CD4-positive, alpha-beta T cell (primary cell): ENCODE results near the gene SPRR1A. TPM values are rescaled to one million over a fixed set of nuclear protein-coding genes. Genes with fewer than 3 reads are reported as not detected.

Experiments used
- ATAC-seq: fragments of 200-7000 bp; cut with Tn5 transposase; one replicate; pipeline ENCODE4 v1.10.0; 2022; ENCODE audit warnings: mild to moderate bottlenecking; ENCODE audit not compliant: poor library complexity
- CTCF ChIA-PET: fragments of 350-600 bp; sonication (Branson Sonifier 250); formaldehyde crosslinking; loops from one replicate; lab custom pipeline; 2021; ENCODE audit warnings: antibody characterized with exemption, inconsistent platforms; lab: Charles Lee
- POLR2A ChIA-PET: fragments of 350-600 bp; sonication (Branson Sonifier 250); formaldehyde crosslinking; loops from one replicate; lab custom pipeline; 2021; ENCODE audit warnings: antibody characterized with exemption, inconsistent platforms; lab: Charles Lee
- DNase-seq, 14 experiments: peaks; one replicate each; pipeline ENCODE4 v3.0.0-alpha.2; 2013 to 2020; ENCODE audit warnings: mixed read lengths in 2 of 14
- H3K27ac ChIP-seq, 2 donors: one replicate each; pipeline versions ENCODE4 v1.5.1 to v1.7.0; 2013; ENCODE audit warnings: low read length in 2 of 2, low read depth in 1 of 2, mild to moderate bottlenecking in 1 of 2
- H3K27me3 ChIP-seq, 2 experiments: 1 replicate in 1 of 2; 2 replicates in 1 of 2; pipeline versions ENCODE4 v1.6.1 to v1.7.0; 2013; ENCODE audit warnings: low read length in 2 of 2, control low read depth in 1 of 2, mild to moderate bottlenecking in 1 of 2, moderate library complexity in 1 of 2; ENCODE audit not compliant: insufficient read depth in 2 of 2, control insufficient read depth in 1 of 2
- H3K36me3 ChIP-seq: one replicate; pipeline ENCODE4 v1.6.1; 2013; ENCODE audit warnings: low read length, control low read depth; ENCODE audit not compliant: insufficient read depth
- H3K4me1 ChIP-seq: one replicate; pipeline ENCODE4 v1.6.1; 2013; ENCODE audit warnings: low read length, control low read depth; ENCODE audit not compliant: insufficient read depth
- H3K4me3 ChIP-seq: one replicate; pipeline ENCODE4 v1.5.1; 2013; ENCODE audit warnings: mild to moderate bottlenecking, low read length, moderate library complexity
- H3K9me3 ChIP-seq, 2 experiments: 1 replicate in 1 of 2; 2 replicates in 1 of 2; pipeline versions ENCODE4 v1.6.1 to v1.7.0; 2013; ENCODE audit warnings: low read length in 2 of 2, mild to moderate bottlenecking in 2 of 2, control low read depth in 1 of 2, moderate library complexity in 1 of 2; ENCODE audit not compliant: control insufficient read depth in 1 of 2, insufficient read depth in 1 of 2
- H3K27ac Mint-ChIP-seq: one replicate; pipeline ENCODE4 v1.8.0; 2020; ENCODE audit warnings: mixed read lengths
- H3K27me3 Mint-ChIP-seq: one replicate; pipeline ENCODE4 v1.8.0; 2021; ENCODE audit warnings: mixed read lengths
- H3K36me3 Mint-ChIP-seq: one replicate; pipeline ENCODE4 v1.8.0; 2021; ENCODE audit warnings: low read depth, mixed read lengths
- H3K4me1 Mint-ChIP-seq: one replicate; pipeline ENCODE4 v1.8.0; 2021; ENCODE audit warnings: low read depth, mixed read lengths
- H3K4me3 Mint-ChIP-seq: one replicate; pipeline ENCODE4 v1.8.0; 2020; ENCODE audit warnings: mild to moderate bottlenecking, mixed read lengths
- H3K9me3 Mint-ChIP-seq: one replicate; pipeline ENCODE4 v1.8.0; 2020; ENCODE audit warnings: mixed read lengths
- CTCF ChIP-seq: fragments of 200-600 bp; IDR thresholded peaks from one replicate; pipeline ENCODE4 v1.8.0; 2022; ENCODE audit warnings: antibody characterized with exemption, mild to moderate bottlenecking
- intact Hi-C, 2 experiments: fragments of 100-400 bp; cut with DNase I in 1 of 2; cut with micrococcal nuclease in 1 of 2; formaldehyde crosslinking; loops; one replicate each; pipeline versions ENCODE4 v1.15.1 to v1.9.0; 2023 to 2025; cut with DNase I, micrococcal nuclease
- total RNA-seq, 174 experiments: library from RNA in 2 of 174; stranded (reverse) in 2 of 174; gene quantifications; one replicate each; pipeline ENCODE4 v1.2.3 and lab custom pipeline; 2021 to 2026

The SPRR1A gene
- total RNA-seq, 2 experiments from 2014 or later = not detected

GRCh38 chr1:152964536-152964935 lies 19.3 kb upstream of the SPRR1A start:
- ATAC-seq = no peak
- CTCF ChIA-PET = no interaction called here
- Mint-ChIP-seq H3K4me1 (no peaks in the 10 kb centered on the region), H3K4me3 (no peak overlapping the region), H3K9me3 (no peaks in the 10 kb centered on the region), H3K36me3 (no peaks in the 10 kb centered on the region), H3K27me3 (peaks cover 58% of the 10 kb centered on the region), H3K27ac (no peak overlapping the region)
- H3K4me3 ChIP-seq = no peak overlapping the region
- H3K9me3 ChIP-seq = peaks cover 0 to 6% of the 10 kb centered on the region in 2 experiments
- DNase-seq = no peak
- H3K27me3 ChIP-seq = peaks cover 0 to 10% of the 10 kb centered on the region in 2 experiments
- no peak for TF ChIP-seq CTCF
- no peaks in the 10 kb centered on the region for H3K4me1 ChIP-seq
- H3K36me3 ChIP-seq = no peaks in the 10 kb centered on the region
- intact Hi-C loops = no loop called here
- POLR2A ChIA-PET = no interaction called here
- H3K27ac ChIP-seq = no peak overlapping the region

- H3K27ac ChIP-seq = no peak overlapping the region
- POLR2A ChIA-PET = no interaction called here
- CTCF ChIA-PET = no interaction called here
- peaks cover 0 to 10% of the 10 kb centered on the region in 2 experiments for H3K27me3 ChIP-seq
- no peak overlapping the region for H3K27ac Mint-ChIP-seq
- H3K36me3 Mint-ChIP-seq = no peaks in the 10 kb centered on the region
- TF ChIP-seq CTCF = no peak
- ATAC-seq (no peak), DNase-seq (no peak)
- no peaks in the 10 kb centered on the region for H3K9me3 ChIP-seq
- H3K9me3 Mint-ChIP-seq = no peaks in the 10 kb centered on the region
- H3K36me3 ChIP-seq = no peaks in the 10 kb centered on the region
- peaks cover 51% of the 10 kb centered on the region for H3K27me3 Mint-ChIP-seq
- no peak overlapping the region for H3K4me3 Mint-ChIP-seq
- intact Hi-C loops = no loop called here
- no peaks in the 10 kb centered on the region for H3K4me1 ChIP-seq
- no peaks in the 10 kb centered on the region for H3K4me1 Mint-ChIP-seq
- H3K4me3 ChIP-seq = no peak overlapping the region
Measured at GRCh38 chr1:152965853-152966252, 18.0 kb upstream of the SPRR1A start.

GRCh38 chr1:152967201-152967600 lies 16.7 kb upstream of the SPRR1A start:
- Mint-ChIP-seq H3K36me3 (no peaks in the 10 kb centered on the region), H3K4me3 (no peak overlapping the region), H3K27ac (no peak overlapping the region), H3K27me3 (peaks cover 43% of the 10 kb centered on the region), H3K9me3 (no peaks in the 10 kb centered on the region), H3K4me1 (no peaks in the 10 kb centered on the region)
- H3K36me3 ChIP-seq = no peaks in the 10 kb centered on the region
- ChIA-PET POLR2A (no interaction called here), CTCF (no interaction called here)
- no peak overlapping the region for H3K4me3 ChIP-seq
- intact Hi-C loops = no loop called here
- no peaks in the 10 kb centered on the region for H3K9me3 ChIP-seq
- peaks cover 0 to 12% of the 10 kb centered on the region in 2 experiments for H3K27me3 ChIP-seq
- no peak for ATAC-seq
- no peak for DNase-seq
- H3K27ac ChIP-seq = no peak overlapping the region
- TF ChIP-seq CTCF = no peak
- H3K4me1 ChIP-seq = no peaks in the 10 kb centered on the region
